ENCODE measurements around the gene HS3ST4.

HS3ST4 gene

DNA sequence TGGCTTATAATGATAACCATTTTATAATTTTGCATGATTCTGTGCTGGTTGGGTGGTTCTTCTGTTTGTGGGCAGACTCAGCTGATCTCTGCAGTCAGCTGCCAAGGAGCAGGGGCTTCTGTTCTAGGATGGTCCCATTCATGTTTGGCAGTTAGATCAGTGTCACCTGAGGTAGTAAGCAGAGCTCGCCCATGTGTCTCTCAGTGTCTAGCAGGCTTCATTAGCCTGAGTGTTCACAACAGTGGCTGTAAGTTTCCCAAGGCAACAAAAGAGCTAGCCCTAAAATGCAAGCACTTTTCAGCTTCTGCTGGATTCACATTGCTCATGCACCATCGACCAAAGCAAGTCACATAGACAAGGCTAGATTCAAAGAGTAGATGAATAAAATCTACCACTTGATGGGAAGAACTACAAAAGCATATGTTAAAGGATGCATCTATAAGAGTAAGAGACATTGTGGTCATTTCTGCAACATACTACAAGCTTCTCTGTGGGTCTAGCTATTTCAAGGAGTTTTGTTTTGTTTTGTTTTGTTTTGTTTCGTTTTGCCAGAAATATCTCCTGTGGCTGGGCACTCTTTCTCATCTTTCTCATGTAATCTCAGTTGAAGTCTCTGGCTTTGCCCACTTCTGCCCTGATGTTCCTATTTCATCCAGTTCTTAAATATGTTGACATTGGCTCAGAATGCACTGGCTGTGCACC is 180.8 kb downstream of the HS3ST4 start:
- H2AFZ ChIP-seq (ENCODE audit: low read depth, low read length): no peak overlapping the region
- H3K9ac ChIP-seq (ENCODE audit: low read length): no peak overlapping the region
- H3K4me2 ChIP-seq (ENCODE audit: low read length): 0 out of 2 replicates have a peak overlapping the region, but pooled peaks have one; percentile 10

DNA sequence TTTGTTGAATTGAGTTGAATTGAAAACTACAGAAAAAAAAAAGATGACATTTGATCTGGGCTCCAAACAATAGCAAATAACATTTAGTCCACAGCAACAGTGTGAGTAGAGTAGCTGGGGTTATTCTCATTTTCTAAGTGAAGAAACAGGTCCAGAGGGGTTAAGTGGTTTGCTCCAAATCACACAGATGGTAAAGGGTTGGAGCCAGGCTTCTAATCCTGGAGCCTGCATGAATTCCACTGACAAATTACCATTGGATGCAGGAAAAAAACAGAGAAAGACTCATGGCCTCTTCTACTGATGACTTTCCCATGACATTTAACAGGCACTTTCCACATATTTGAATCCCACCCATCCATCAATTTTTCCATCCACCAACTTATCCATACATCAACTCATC is 182.4 kb downstream of the HS3ST4 start:
- Histone ChIP-seq H3K9ac (ENCODE audit: low read length) (no peak overlapping the region), H3K79me2 (ENCODE audit: low read length) (no peaks in the 10 kb centered on the region), H4K20me1 (ENCODE audit: insufficient read depth, low read length) (no peaks in the 10 kb centered on the region), H3K27me3 (ENCODE audit: low read depth, low read length) (no peaks in the 10 kb centered on the region), H3K36me3 (replicated peaks; ENCODE audit: low read depth, low read length) (no peaks in the 10 kb centered on the region), H3K27ac (ENCODE audit: low read length) (no peak overlapping the region), H2AFZ (ENCODE audit: low read depth, low read length) (no peak overlapping the region), H3K9me3 (ENCODE audit: insufficient read depth, low read length) (0 out of 2 replicates have a peak, but pooled peaks cover 3% of the 10 kb centered on the region), H3K4me3 (ENCODE audit: low read length) (no peak overlapping the region), H3K4me2 (ENCODE audit: low read length) (no peak overlapping the region), H3K4me1 (ENCODE audit: low read length) (peaks cover 10% of the 10 kb centered on the region)
- TF ChIP-seq, protein P1, sequence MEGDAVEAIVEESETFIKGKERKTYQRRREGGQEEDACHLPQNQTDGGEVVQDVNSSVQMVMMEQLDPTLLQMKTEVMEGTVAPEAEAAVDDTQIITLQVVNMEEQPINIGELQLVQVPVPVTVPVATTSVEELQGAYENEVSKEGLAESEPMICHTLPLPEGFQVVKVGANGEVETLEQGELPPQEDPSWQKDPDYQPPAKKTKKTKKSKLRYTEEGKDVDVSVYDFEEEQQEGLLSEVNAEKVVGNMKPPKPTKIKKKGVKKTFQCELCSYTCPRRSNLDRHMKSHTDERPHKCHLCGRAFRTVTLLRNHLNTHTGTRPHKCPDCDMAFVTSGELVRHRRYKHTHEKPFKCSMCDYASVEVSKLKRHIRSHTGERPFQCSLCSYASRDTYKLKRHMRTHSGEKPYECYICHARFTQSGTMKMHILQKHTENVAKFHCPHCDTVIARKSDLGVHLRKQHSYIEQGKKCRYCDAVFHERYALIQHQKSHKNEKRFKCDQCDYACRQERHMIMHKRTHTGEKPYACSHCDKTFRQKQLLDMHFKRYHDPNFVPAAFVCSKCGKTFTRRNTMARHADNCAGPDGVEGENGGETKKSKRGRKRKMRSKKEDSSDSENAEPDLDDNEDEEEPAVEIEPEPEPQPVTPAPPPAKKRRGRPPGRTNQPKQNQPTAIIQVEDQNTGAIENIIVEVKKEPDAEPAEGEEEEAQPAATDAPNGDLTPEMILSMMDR (IDR thresholded peaks at IDR 0.05; ENCODE audit: low read depth, low read length): no peak
- TF ChIP-seq EZH2phosphoT487 (IDR thresholded peaks at IDR 0.05; ENCODE audit: low read depth): no peak

More for the DNA sequence above, 180.8 kb downstream of the HS3ST4 start:
- H3K4me3 ChIP-seq (ENCODE audit: low read length): no peak overlapping the region
- H3K36me3 ChIP-seq (replicated peaks; ENCODE audit: low read depth, low read length): no peaks in the 10 kb centered on the region
- TF ChIP-seq, protein P1 (IDR thresholded peaks at IDR 0.05; ENCODE audit: low read depth, low read length): no peak
- TF ChIP-seq EZH2phosphoT487 (IDR thresholded peaks at IDR 0.05; ENCODE audit: low read depth): no peak
- H3K27me3 ChIP-seq (ENCODE audit: low read depth, low read length): no peaks in the 10 kb centered on the region
- no peaks in the 10 kb centered on the region for H4K20me1 ChIP-seq (ENCODE audit: insufficient read depth, low read length)
- H3K4me1 ChIP-seq (ENCODE audit: low read length): peaks cover 10% of the 10 kb centered on the region
- no peaks in the 10 kb centered on the region for H3K9me3 ChIP-seq (ENCODE audit: insufficient read depth, low read length)
- no peaks in the 10 kb centered on the region for H3K79me2 ChIP-seq (ENCODE audit: low read length)
- H3K27ac ChIP-seq (ENCODE audit: low read length): no peak overlapping the region

GRCh38 chr16:25875956-25876598 is 184.3 kb downstream of the HS3ST4 start:
- Histone ChIP-seq H3K27me3 (ENCODE audit: low read depth, low read length) (no peaks in the 10 kb centered on the region), H3K4me1 (ENCODE audit: low read length) (peaks cover 12% of the 10 kb centered on the region), H2AFZ (ENCODE audit: low read depth, low read length) (no peak overlapping the region), H3K36me3 (replicated peaks; ENCODE audit: low read depth, low read length) (no peaks in the 10 kb centered on the region), H3K9me3 (ENCODE audit: insufficient read depth, low read length) (0 out of 2 replicates have a peak, but pooled peaks cover 4% of the 10 kb centered on the region), H3K27ac (ENCODE audit: low read length) (no peak overlapping the region), H3K4me3 (ENCODE audit: low read length) (no peak overlapping the region), H3K79me2 (ENCODE audit: low read length) (no peaks in the 10 kb centered on the region), H3K4me2 (ENCODE audit: low read length) (no peak overlapping the region), H3K9ac (ENCODE audit: low read length) (no peak overlapping the region), H4K20me1 (ENCODE audit: insufficient read depth, low read length) (no peaks in the 10 kb centered on the region)
- no peak for TF ChIP-seq EZH2phosphoT487 (IDR thresholded peaks at IDR 0.05; ENCODE audit: low read depth)
- TF ChIP-seq, protein P1 (IDR thresholded peaks at IDR 0.05; ENCODE audit: low read depth, low read length): no peak

- H3K79me2 ChIP-seq (ENCODE audit: low read length): no peaks in the 10 kb centered on the region
- no peak overlapping the region for H3K27ac ChIP-seq (ENCODE audit: low read length)
- H3K4me3 ChIP-seq (ENCODE audit: low read length): no peak overlapping the region
- H3K36me3 ChIP-seq (replicated peaks; ENCODE audit: low read depth, low read length): no peaks in the 10 kb centered on the region
- no peak for TF ChIP-seq EZH2phosphoT487 (IDR thresholded peaks at IDR 0.05; ENCODE audit: low read depth)
- TF ChIP-seq, protein P1 (IDR thresholded peaks at IDR 0.05; ENCODE audit: low read depth, low read length): no peak
- no peak overlapping the region for H3K9ac ChIP-seq (ENCODE audit: low read length)
- H3K9me3 ChIP-seq (ENCODE audit: insufficient read depth, low read length): 0 out of 2 replicates have a peak, but pooled peaks cover 4% of the 10 kb centered on the region
- H3K4me2 ChIP-seq (ENCODE audit: low read length): no peak overlapping the region
- H2AFZ ChIP-seq (ENCODE audit: low read depth, low read length): no peak overlapping the region
- H3K4me1 ChIP-seq (ENCODE audit: low read length): peaks cover 7% of the 10 kb centered on the region
- no peaks in the 10 kb centered on the region for H3K27me3 ChIP-seq (ENCODE audit: low read depth, low read length)
- H4K20me1 ChIP-seq (ENCODE audit: insufficient read depth, low read length): no peaks in the 10 kb centered on the region
Observed at GRCh38 chr16:25877103-25877502, 185.3 kb downstream of the HS3ST4 start.
